Heart left ventricle (tissue), 16 donors: ENCODE data around the gene SGPP2. TPM values are rescaled to one million over a fixed set of nuclear protein-coding genes. Genes with fewer than 3 reads are reported as not detected.

Experiments
- ATAC-seq, 4 donors: fragments of 200-7000 bp; cut with Tn5 transposase; one replicate each; pipeline ENCODE4 v1.9.1; 2020 to 2022; ENCODE audit warnings: moderate library complexity in 4 of 4, mild to moderate bottlenecking in 3 of 4, moderate number of reproducible peaks in 1 of 4
- DNase-seq, 5 donors: peaks; one replicate each; pipeline ENCODE4 v3.0.0-alpha.2; 2020
- H3K27ac ChIP-seq, 12 donors: fragments of 200-600 bp; sonication (generic) in 4 of 12; one replicate each; pipeline versions ENCODE4 v1.5.0 to v1.8.0; 2016 to 2022; ENCODE audit warnings: mild to moderate bottlenecking in 2 of 12
- H3K27me3 ChIP-seq, 9 donors: fragments of 200-600 bp; sonication (generic) in 2 of 9; one replicate each; pipeline versions ENCODE4 v1.5.1 to v1.8.0; 2016 to 2022; ENCODE audit warnings: mild to moderate bottlenecking in 3 of 9
- H3K36me3 ChIP-seq, 9 donors: fragments of 200-600 bp; sonication (generic) in 2 of 9; one replicate each; pipeline versions ENCODE4 v1.5.0 to v1.8.0; 2018 to 2022; ENCODE audit warnings: mild to moderate bottlenecking in 2 of 9
- H3K4me1 ChIP-seq, 12 donors: fragments of 200-600 bp; sonication (generic) in 4 of 12; one replicate each; pipeline versions ENCODE4 v1.5.0 to v1.8.0; 2016 to 2022; ENCODE audit warnings: mild to moderate bottlenecking in 3 of 12
- H3K4me3 ChIP-seq, 12 donors: fragments of 200-600 bp; sonication (generic) in 4 of 12; one replicate each; pipeline versions ENCODE4 v1.5.0 to v1.8.0; 2017 to 2022; ENCODE audit warnings: mild to moderate bottlenecking in 9 of 12, moderate library complexity in 4 of 12
- H3K9me3 ChIP-seq, 12 donors: fragments of 200-600 bp; sonication (generic) in 4 of 12; one replicate each; pipeline versions ENCODE4 v1.5.0 to v1.8.0; 2016 to 2022; ENCODE audit warnings: mild to moderate bottlenecking in 1 of 12
- CTCF ChIP-seq, 12 donors: fragments of 200-600 bp; sonication (generic) in 4 of 12; IDR thresholded peaks; one replicate each; pipeline versions ENCODE4 v1.5.0 to v1.8.0; 2018 to 2022; ENCODE audit warnings: antibody characterized with exemption in 12 of 12, mild to moderate bottlenecking in 5 of 12
- POLR2A ChIP-seq, 2 donors: fragments of 450-650 bp; IDR thresholded peaks; one replicate each; pipeline ENCODE4 v1.6.1; 2017; ENCODE audit warnings: antibody characterized with exemption in 2 of 2, mild to moderate bottlenecking in 2 of 2, moderate library complexity in 2 of 2
- WGBS, 4 donors: extraction: QIAGEN DNeasy Blood & Tissue Kit in 2 of 4; methylation state at CpG; one replicate each; pipeline versions ENCODE4 v1.1.5 to v1.1.7; 2013 to 2018; 5-methylcytosine and 5-hydroxymethylcytosine counted together
- intact Hi-C, 10 donors: fragments of 100-400 bp; cut with DNase I; formaldehyde crosslinking; loops; one replicate each; pipeline versions ENCODE4 v1.11.1 to v1.14.2; 2022
- polyA plus RNA-seq, 2 donors: library from polyadenylated mRNA; stranded (reverse); fragments of 200-250 nt; gene quantifications; one replicate each; pipeline ENCODE4 v1.2.3, GENCODE V29; 2013
- total RNA-seq, 9 donors: library from RNA; depleted of rRNA in 2 of 9; stranded (reverse); fragments of >200 nt in 2 of 9; fragmentation: NEBNext Ultra II Directional in 3 of 9; extraction: Animal tissue kit (Norgen Biotek cat#: 25700) in 3 of 9; gene quantifications; one replicate each; pipeline versions ENCODE4 v1.1.0 to v1.2.4, GENCODE V29; 2016 to 2023
- donor health status: ischemic (EF 13 %, LVEDD 7.1; RV severe dilation, severe dysfunction).
- donor health status: healthy with polysubstance abuse.
- donor health status: DM: no; HTN: yes; CAD: no.
- donor health status: DM: no; HTN: no; CAD: no.
- donor health status: ischemic (EF 25% LVEDD 6.9; RV normal size, moderate dysfunction).
- donor health status: ischemic (EF 25% LVEDD 5.7; RV mildly dilated, moderate dysfunction).
- donor health status: healthy.
- donor health status: DM: yes; HTN: yes; CAD: no.
- donor health status: ischemic (EF 35%, LVEDD 5.7; RV mildly dilated, moderate dysfunction).
- donor health status: nonischemic (EF 11% LVEDD 7.7; RV severe dilation, severe dysfunction).
- donor health status: DM: yes; HTN: yes; CAD: no.
- donor health status: PGD.
- donor health status: ischemic (EF 29% LVEDD 5.4; RV normal size, mild dysfunction).
- donor health status: nonischemic (EF 23%, LVEDD 6.1; RV moderate dilation, normal function).

The SGPP2 gene
- total and polyA plus RNA-seq, 11 donors, result 1.6 to 25.8 (median 12.4) TPM

- H3K4me3 ChIP-seq, result no peak overlapping the region
- no peak for DNase-seq
- intact Hi-C loops, result no loop called here
- H3K27ac ChIP-seq, result no peak overlapping the region
- H3K4me1 ChIP-seq, result peaks cover 0 to 6% (median 0%) of the 10 kb centered on the region in 12 donors
- no peaks in the 10 kb centered on the region for H3K27me3 ChIP-seq
- peaks cover 0 to 3% (median 0%) of the 10 kb centered on the region in 12 donors for H3K9me3 ChIP-seq
- ATAC-seq, result no peak
- TF ChIP-seq POLR2A (IDR thresholded peaks at IDR 0.05) (no peak), CTCF (IDR thresholded peaks at IDR 0.05) (no peak)
- H3K36me3 ChIP-seq, result no peaks in the 10 kb centered on the region
- 0 to 85% (median 37%) methylated on average over 1 of the region's 1 CpG for WGBS, 4 donors
These were observed 97.7 kb downstream of the SGPP2 start for GRCh38 chr2:222522082-222522481.

DNA sequence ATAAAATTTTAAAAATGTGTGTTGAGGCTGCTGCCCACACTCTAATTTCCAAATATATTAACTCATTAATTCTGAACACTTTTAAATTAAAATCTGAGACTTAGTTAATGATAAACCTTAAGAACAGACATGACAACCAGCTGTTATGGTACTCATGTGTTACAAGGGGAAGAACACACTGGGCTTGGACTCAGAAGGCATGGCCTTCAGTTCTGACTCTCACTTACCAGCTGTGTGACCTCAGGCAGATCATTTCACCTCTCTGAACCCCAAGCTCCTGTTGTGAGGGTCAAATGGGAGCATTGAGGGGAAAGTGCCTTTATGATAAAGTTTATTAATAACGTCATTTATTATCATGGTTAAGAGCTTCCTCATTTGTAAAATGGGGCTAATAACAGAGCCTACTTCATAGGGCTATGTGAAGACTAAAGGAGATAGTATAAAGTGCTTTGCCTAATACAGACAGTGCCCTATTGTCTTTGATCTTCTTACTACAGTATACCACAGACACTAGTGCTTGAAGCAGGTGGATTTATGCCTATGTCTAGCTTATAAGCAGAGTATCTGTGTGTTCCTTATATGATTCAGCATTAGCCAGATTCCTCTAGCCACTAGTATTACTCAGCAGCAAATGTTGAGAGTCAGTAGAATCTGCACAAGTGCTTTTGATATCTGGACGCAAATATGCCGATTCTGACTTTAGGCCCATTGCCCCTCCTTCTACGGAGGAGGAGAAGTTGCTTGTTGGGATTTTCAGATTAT is 99.6 kb downstream of the SGPP2 start:
- WGBS, 4 donors, result 68 to 77% (median 73%) methylated on average over 4 of the region's 4 CpGs
- Histone ChIP-seq H3K27me3 (no peaks in the 10 kb centered on the region), H3K4me3 (no peak overlapping the region), H3K9me3 (peaks cover 0 to 3% (median 0%) of the 10 kb centered on the region in 12 donors), H3K4me1 (peaks cover 0 to 2% (median 0%) of the 10 kb centered on the region in 12 donors), H3K36me3 (no peaks in the 10 kb centered on the region), H3K27ac (no peak overlapping the region)
- intact Hi-C loops, result no loop called here
- DNase-seq, result no peak
- TF ChIP-seq POLR2A (IDR thresholded peaks at IDR 0.05) (no peak), CTCF (IDR thresholded peaks at IDR 0.05) (no peak)
- ATAC-seq, result no peak

- intact Hi-C loops, result no loop called here
- ATAC-seq (no peak), DNase-seq (no peak)
- no peaks in the 10 kb centered on the region for H3K27me3 ChIP-seq
- no peaks in the 10 kb centered on the region for H3K36me3 ChIP-seq
- TF ChIP-seq CTCF (IDR thresholded peaks at IDR 0.05) (no peak), POLR2A (IDR thresholded peaks at IDR 0.05) (no peak)
- H3K27ac ChIP-seq, result no peak overlapping the region
- WGBS, 4 donors, result 66 to 74% (median 73%) methylated on average over 5 of the region's 5 CpGs
- H3K4me1 ChIP-seq, result no peaks in the 10 kb centered on the region
- H3K9me3 ChIP-seq, result no peaks in the 10 kb centered on the region
- no peak overlapping the region for H3K4me3 ChIP-seq
These were observed 101.5 kb downstream of the SGPP2 start for GRCh38 chr2:222525811-222526210.

- H3K4me1 ChIP-seq, result no peaks in the 10 kb centered on the region
- 84 to 88% (median 87%) methylated on average over 7 of the region's 7 CpGs for WGBS, 4 donors
- no peak overlapping the region for H3K27ac ChIP-seq
- H3K36me3 ChIP-seq, result no peaks in the 10 kb centered on the region
- intact Hi-C loops, result no loop called here
- no peak overlapping the region for H3K4me3 ChIP-seq
- no peaks in the 10 kb centered on the region for H3K9me3 ChIP-seq
- no peak for ATAC-seq
- no peaks in the 10 kb centered on the region for H3K27me3 ChIP-seq
- TF ChIP-seq POLR2A (IDR thresholded peaks at IDR 0.05) (no peak), CTCF (IDR thresholded peaks at IDR 0.05) (no peak)
- DNase-seq, result no peak
These were observed 102.3 kb downstream of the SGPP2 start for GRCh38 chr2:222526480-222527277.
